Germinal center (tissue), 1 donor: ENCODE measurements around the gene NCR3LG1.

Experiments used
- DNase-seq: peaks from one replicate; pipeline ENCODE4 v3.0.0; 2012; ENCODE audit warnings: mixed read lengths, low spot score

NCR3LG1 gene

DNA sequence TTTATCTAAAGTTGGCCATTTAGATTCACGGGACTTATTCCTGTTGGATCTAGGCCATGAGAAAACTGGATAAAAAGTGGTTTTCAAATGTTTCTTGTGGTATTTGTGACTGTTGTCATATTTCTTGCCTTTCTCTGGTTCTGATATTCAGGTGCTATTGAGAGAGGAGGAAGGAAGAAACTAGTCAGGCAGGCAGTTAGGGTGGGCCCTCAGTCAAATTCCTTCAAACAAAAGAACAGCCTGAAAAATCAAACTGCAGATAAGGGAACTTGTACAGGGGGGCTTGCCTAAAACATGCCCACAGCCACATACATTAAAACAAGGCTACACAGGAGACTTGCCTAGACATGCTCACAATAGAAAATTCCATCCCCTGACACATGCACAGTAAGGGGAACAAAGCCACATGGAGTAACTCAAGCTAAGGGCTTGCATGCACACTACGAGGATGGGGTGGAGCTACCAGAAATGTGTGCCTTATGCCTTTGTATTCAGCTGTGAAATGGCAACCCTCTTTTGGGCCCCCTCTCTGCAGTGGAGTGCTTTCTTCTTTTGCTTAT is 18.2 kb downstream of the NCR3LG1 start:
- no peak for DNase-seq

DNA sequence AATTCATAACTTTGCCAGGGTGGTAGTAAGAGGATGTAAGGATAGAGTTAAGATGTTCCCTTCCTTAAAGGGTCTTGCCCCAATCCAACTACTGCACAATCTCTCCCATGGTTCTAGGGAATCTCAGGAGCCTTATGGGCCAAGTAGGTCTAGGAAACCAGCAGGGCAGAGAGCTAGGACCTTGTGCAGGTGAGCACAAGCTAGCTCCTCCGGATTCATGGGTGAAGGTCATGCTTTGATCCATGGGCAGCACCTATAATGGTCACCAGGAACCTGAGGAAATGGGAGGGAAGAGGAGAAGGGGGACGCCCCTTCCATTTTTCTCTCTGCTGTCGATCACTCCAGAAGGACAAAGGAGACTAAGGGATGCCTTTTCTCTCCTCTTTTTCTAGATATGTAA is 20.0 kb downstream of the NCR3LG1 start:
- no peak for DNase-seq

- DNase-seq = no peak
These were observed 23.9 kb downstream of the NCR3LG1 start for GRCh38 chr11:17375547-17375946.

- DNase-seq = no peak
These were observed 24.9 kb downstream of the NCR3LG1 start for GRCh38 chr11:17376493-17376892.

DNA sequence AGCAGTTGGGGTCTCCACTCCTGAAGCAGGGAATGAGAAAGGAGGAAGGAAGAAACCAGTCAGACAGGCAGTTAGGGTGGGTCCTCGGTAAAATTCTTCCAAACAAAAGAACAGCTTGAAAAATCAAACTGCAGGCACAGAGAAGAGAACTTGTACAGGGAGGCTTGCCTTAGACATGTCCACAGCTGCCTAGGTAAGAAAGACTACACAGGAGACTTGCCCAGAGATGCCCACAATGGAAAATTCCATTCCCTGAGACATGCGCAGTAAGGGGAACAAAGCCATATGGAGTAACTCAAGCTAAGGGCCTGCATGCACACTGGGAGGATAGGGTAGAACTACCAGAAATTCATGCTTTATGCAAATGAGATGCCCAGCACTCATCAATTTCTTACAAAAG is 27.1 kb downstream of the NCR3LG1 start:
- DNase-seq = no peak

- no peak for DNase-seq
These were observed 28.0 kb downstream of the NCR3LG1 start for GRCh38 chr11:17379383-17380180.

- DNase-seq = no peak
These were observed 29.6 kb downstream of the NCR3LG1 start for GRCh38 chr11:17381156-17381555.

DNA sequence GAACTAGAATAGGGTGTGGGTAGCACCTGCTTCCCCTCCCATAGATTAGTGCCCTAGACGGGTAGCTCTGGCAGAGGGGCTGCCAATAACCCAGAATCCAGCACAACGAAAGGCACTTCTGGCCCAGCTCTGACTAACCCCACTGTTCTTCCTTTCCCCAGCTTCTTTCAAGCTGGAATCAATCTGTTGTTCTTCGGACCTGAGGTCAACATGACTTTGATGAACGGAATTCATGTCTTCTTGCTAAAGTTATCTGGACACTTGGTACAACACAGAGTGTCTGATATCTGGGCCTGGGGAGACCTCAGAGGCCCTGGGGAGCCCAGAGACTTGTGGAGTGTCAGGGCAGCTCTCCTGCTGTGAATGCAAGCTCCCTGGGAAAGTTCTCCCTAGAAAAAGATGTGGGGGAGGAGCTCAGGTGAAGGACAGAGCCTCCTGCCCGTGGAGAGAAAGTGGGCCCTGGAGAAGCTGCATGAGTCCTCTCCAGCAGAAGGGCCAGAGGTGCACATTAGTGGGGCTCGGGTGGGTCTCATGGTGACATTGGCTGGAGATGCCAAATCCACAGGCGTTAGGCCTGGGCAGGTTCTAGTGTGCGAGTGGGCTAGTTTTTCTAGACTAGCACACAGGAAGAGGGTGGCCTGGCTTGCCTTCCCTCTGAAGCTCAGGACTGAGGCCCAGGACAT is 30.6 kb downstream of the NCR3LG1 start:
- DNase-seq = no peak

GRCh38 chr11:17383461-17383860 is 31.9 kb downstream of the NCR3LG1 start:
- no peak for DNase-seq

GRCh38 chr11:17384002-17384511 is 32.5 kb downstream of the NCR3LG1 start:
- DNase-seq = peak; percentile 54

DNA sequence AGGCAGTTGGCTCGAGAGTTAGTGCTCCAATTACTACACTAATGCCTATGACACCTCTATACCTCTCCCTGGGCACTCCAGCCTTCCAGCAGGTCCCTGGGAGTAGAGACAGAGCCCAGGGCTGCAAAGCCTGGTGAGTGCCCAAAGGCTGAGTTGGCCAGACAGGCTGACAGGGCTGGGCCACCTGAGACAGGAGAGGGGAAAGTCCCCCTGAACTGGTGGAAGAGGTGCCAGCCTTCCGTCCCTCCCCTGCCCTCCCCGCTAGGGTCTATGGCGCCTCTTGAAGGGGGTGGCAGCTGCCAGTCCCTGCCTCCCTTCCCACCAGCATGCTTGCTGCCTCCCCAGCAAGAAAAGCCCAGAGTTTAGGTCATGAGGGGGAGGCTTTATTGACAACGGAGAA is 33.9 kb downstream of the NCR3LG1 start:
- no peak for DNase-seq

DNA sequence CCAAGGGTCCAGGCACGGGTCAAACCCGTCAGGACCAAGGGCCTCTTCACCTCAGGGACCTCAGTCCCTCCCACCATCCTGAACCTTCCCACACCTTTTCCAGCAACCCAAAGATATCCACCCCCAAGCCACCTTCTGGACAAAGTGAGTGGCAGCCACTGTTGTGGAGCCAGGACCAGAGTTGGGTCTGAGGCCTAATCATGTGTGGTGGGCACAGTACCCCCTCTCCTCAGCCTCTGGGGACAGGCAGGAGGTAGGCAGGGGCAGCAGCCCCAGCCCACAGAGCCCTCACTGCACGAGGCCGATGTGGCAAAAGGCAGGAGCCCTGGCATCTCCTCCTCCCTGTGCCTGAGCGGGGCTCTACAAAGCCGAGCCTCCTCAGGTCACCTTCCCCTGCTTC is 34.3 kb downstream of the NCR3LG1 start:
- DNase-seq = no peak

DNA sequence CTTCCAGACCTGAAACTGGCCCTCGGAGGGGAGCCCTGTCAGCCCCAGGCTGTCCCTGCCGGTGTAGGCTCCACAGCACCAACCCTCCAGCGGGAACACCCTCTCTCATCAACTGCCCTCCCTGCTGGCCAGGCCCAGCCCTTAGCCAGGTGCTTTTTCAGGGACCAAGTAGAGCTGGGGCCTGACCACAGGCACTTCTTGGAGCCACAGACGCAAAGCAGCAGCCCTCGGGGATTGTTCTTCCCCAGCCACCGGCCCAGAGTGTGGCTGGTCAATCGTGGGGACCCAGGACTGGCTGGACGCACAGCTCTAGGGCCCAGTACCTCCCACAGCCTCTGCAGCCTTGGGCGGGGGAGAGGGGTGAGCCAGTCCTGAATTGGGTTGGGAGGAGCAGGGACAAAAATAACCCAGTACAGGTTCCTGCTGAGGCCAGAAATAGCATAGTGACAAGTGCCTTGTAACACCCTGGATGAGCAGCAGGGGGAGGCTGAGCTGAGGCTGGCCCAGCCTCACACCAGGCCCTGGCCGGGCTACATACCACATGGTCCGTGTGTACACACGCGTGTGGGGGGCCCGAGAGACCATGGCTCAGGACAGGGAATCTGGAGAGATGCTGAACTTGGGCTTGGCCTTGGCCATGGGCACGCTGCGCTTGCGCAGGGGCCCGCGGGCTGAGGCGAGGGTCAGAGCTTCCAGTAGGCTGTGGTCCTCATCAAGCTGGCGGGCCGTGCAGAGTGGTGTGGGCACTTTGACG is 34.9 kb downstream of the NCR3LG1 start:
- peak; percentile 61 for DNase-seq

GRCh38 chr11:17387254-17387653 is 35.7 kb downstream of the NCR3LG1 start:
- DNase-seq = no peak

DNA sequence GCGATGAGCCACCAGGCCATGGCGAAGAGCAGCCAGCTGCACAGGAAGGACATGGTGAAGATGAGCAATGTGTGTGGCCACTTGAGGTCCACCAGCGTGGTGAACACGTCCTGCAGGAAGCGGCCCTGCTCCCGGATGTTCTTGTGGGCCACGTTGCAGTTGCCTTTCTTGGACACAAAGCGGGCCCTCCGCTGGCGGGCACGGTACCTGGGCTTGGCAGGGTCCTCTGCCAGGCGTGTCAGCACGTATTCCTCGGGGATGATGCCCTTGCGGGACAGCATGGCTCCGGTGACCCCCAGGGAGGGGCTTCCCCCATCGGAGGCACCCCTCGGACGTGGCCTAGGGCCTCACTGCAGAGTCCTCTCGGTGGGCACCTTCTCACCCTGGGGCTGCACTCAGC is 36.2 kb downstream of the NCR3LG1 start:
- no peak for DNase-seq

GRCh38 chr11:17388609-17389210 is 37.1 kb downstream of the NCR3LG1 start, which contains the start of gene KCNJ11:
TSS of gene KCNJ11 (minus strand) at chr11:17388659. CDS start at chr11:17388091, 568 bp downstream.
- no peak for DNase-seq

GRCh38 chr11:17389211-17389956 is 37.8 kb downstream of the NCR3LG1 start:
- DNase-seq = peak; percentile 90

DNA sequence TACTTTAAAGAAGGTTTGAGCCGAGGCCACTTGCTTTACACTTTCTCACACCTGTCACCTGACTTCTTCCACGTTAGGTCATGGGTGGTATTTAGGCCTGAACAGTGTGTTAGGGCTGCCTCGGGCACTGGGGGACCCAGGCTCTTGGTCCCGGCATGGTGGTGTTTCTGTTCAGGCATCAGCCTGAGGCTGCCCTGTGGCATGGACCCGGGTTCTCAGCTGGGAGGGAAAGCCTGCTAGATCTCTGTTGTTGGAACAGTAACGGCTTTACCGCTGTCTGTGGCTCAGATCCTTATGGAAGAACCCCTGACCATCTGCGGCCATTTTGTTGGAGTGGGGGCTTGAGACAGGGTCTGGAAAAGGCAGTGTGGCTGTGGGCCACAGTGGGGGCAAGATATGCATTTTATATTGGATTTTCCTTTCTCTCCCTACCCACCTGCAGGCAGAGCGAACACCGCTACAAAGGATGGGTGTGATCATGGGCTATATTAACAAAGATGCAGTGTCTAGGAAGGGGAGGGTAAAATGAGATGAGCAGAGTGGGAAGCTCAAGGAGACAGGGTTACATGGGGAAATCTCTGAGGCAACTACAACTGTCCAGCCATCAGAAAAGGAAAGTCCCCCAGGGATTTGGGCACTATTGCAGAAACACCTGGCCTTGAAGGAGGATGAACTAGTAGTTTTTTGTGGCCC is 38.5 kb downstream of the NCR3LG1 start:
- DNase-seq = peak; percentile 30

- peak; percentile 72 for DNase-seq
These were observed 40.1 kb downstream of the NCR3LG1 start for GRCh38 chr11:17391493-17392355.
